OCI-LY1 (cell line): ENCODE results near the gene ADORA2A.

ENCODE experiments used
- EZH2 ChIP-seq: fragments of 200-600 bp; sonication (generic), shearing (Covaris generic); IDR thresholded peaks from 2 replicates; pipeline ENCODE4 v1.8.0; 2017; ENCODE audit warnings: borderline replicate concordance, mixed run types, mild to moderate bottlenecking, antibody characterized with exemption, low read length, moderate library complexity, mixed read lengths
- TF ChIP-seq, protein P1 (sequence below): fragments of 200-600 bp; sonication (generic), shearing (Covaris generic); IDR thresholded peaks from 2 replicates; pipeline ENCODE4 v1.5.1; 2017; ENCODE audit warnings: mild to moderate bottlenecking, antibody characterized with exemption, low read length, moderate library complexity, mixed read lengths

DNA sequence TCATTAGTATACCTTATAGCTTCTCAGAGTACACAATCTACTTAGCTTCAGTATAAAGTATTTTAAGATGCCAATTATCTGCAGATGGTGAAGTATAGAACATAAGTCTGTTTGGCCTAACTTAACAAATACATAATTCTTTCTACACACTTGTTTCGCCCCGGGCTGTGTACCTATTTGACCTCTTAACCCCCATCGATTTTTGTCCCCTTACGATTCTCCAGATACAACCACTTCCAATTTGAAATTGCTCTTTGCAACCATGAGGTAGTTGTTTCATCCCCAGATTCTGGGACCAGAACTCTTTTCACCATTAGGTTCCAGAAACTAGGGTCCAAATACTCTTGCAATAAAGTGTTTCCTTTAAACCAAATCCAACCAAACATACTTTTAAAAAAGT is 57.8 kb downstream of the ADORA2A start:
- TF ChIP-seq, protein P1, sequence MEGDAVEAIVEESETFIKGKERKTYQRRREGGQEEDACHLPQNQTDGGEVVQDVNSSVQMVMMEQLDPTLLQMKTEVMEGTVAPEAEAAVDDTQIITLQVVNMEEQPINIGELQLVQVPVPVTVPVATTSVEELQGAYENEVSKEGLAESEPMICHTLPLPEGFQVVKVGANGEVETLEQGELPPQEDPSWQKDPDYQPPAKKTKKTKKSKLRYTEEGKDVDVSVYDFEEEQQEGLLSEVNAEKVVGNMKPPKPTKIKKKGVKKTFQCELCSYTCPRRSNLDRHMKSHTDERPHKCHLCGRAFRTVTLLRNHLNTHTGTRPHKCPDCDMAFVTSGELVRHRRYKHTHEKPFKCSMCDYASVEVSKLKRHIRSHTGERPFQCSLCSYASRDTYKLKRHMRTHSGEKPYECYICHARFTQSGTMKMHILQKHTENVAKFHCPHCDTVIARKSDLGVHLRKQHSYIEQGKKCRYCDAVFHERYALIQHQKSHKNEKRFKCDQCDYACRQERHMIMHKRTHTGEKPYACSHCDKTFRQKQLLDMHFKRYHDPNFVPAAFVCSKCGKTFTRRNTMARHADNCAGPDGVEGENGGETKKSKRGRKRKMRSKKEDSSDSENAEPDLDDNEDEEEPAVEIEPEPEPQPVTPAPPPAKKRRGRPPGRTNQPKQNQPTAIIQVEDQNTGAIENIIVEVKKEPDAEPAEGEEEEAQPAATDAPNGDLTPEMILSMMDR = no peak
- TF ChIP-seq EZH2 = no peak
